GM12872 (cell line): ENCODE results near the gene USP40.

Source experiments
- TF ChIP-seq, protein P1 (sequence below): IDR thresholded peaks from 3 replicates; pipeline ENCODE4 v1.5.1; 2011; ENCODE audit warnings: low read depth, mild to moderate bottlenecking, low read length, moderate library complexity; ENCODE audit not compliant: insufficient read depth

Gene USP40, protein sequence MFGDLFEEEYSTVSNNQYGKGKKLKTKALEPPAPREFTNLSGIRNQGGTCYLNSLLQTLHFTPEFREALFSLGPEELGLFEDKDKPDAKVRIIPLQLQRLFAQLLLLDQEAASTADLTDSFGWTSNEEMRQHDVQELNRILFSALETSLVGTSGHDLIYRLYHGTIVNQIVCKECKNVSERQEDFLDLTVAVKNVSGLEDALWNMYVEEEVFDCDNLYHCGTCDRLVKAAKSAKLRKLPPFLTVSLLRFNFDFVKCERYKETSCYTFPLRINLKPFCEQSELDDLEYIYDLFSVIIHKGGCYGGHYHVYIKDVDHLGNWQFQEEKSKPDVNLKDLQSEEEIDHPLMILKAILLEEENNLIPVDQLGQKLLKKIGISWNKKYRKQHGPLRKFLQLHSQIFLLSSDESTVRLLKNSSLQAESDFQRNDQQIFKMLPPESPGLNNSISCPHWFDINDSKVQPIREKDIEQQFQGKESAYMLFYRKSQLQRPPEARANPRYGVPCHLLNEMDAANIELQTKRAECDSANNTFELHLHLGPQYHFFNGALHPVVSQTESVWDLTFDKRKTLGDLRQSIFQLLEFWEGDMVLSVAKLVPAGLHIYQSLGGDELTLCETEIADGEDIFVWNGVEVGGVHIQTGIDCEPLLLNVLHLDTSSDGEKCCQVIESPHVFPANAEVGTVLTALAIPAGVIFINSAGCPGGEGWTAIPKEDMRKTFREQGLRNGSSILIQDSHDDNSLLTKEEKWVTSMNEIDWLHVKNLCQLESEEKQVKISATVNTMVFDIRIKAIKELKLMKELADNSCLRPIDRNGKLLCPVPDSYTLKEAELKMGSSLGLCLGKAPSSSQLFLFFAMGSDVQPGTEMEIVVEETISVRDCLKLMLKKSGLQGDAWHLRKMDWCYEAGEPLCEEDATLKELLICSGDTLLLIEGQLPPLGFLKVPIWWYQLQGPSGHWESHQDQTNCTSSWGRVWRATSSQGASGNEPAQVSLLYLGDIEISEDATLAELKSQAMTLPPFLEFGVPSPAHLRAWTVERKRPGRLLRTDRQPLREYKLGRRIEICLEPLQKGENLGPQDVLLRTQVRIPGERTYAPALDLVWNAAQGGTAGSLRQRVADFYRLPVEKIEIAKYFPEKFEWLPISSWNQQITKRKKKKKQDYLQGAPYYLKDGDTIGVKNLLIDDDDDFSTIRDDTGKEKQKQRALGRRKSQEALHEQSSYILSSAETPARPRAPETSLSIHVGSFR

DNA sequence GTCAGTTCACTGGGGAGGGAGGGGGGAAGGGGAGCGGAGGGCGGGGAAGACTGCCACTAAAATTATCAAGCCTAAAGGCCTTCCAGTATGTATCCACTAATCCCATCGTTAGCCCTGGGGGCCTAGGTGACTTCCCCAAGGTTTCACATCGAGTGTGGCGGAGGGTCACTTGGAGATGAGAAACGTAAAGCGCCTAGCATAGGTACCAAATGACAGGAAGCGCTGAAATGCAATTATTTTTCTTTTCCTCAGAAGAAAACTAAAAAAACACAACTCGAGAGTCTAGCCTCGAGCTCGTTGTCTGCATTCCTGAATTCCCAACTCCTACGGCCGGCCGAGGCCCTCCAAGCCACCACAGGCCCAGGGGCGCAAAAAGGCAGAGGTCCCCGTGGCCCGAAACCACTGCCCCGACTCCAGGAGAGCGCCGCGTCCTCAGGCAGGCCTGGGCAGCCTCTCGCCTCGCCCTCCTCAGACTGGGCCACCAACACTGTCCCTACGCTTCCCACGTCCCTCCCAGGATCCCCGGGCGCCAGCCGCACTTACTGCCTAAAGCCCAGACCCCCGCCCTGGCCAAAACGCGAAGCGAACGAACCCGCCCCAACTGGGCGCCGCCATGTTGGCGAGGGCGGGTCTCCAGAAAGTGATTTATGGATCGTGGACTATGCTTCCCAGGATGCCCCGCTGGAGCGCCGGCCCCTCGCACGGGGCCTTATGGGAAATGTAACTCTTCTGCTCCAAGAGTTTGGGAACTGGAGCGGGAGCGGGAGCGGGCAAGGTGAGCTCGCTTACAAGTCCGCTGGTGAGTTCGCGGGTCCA is at the start of gene USP40:
TSS of gene USP40 (minus strand) at position 642 of the 816 bp plus-strand sequence. CDS start 1,228 bp downstream, outside the sequence.
- TF ChIP-seq, protein P1, sequence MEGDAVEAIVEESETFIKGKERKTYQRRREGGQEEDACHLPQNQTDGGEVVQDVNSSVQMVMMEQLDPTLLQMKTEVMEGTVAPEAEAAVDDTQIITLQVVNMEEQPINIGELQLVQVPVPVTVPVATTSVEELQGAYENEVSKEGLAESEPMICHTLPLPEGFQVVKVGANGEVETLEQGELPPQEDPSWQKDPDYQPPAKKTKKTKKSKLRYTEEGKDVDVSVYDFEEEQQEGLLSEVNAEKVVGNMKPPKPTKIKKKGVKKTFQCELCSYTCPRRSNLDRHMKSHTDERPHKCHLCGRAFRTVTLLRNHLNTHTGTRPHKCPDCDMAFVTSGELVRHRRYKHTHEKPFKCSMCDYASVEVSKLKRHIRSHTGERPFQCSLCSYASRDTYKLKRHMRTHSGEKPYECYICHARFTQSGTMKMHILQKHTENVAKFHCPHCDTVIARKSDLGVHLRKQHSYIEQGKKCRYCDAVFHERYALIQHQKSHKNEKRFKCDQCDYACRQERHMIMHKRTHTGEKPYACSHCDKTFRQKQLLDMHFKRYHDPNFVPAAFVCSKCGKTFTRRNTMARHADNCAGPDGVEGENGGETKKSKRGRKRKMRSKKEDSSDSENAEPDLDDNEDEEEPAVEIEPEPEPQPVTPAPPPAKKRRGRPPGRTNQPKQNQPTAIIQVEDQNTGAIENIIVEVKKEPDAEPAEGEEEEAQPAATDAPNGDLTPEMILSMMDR, result no peak

DNA sequence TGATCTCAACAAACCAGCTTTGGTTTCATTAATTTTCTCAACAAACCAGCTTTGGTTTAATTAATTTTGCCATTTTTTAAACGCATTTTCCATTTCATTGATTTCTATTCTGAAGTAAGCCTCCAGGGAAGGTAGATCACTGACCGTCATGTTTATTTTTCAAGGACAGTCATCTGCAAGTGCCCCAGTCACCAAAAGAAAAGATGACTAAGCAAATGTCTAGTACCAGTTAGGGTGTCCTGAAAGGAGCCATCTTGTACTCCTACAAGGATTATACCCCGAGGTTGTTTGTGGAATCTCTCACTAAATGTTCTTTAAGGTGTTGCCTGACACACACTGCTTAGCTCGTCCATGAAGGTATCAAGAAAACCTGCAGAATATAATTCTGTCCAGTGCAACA is 44.7 kb upstream of the USP40 start:
- TF ChIP-seq, protein P1, result no peak

DNA sequence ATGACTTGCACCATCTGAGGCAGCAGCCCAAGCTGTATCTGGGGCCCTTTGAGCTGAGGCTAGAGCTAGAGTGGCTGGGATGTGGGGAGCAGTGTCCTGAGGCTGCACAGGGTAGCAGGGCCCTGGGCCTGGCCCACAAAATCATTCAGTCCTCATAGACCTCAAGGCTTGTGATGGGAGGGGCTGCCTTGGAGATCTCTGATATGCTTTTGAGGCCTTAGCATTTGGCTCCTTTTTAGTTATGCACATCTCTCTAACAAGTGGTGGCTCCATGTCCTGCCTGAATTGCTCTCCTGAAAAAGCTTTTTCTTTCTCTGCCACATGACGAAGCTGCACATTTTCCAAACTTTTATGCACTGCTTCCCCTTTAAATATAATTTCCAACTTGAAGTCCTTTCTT is 39.1 kb upstream of the USP40 start:
- TF ChIP-seq, protein P1, result no peak

DNA sequence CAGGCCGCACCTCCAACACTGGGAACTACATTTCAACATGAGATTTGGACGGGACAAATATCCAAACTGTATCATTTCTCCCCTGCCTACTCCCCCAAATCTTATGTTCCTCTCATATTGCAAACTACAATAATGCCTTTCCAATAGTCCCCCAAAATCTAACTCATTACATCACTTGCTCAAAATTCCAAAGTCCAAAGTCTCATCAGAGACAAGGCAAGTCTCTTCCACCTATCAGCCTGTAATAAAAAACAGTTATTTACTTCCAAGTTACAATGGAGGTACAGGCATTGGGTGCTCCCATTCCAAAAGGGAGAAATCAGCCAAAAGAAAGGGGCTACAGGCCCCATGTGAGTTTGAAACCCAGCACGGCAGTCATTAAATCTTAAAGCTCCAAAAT is 38.2 kb upstream of the USP40 start:
- TF ChIP-seq, protein P1, result no peak

DNA sequence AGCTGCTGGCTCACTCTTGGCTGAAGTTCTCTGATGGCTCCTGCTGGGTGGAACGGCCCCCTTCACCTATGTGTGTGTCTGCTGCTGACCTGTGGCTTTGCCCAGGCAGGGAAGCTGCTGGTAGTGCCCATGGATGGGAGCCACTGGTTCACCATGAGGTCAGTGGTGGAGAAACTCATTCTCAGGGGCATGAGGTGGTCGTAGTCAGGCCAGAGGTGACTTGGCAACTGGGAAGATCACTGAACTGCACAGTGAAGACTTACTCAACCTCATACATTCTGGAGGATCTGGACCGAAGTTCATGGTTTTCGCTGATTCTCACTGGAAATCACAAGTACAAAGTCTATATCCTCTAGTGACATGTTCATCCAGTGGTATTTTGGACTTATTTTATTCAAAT is 36.9 kb upstream of the USP40 start:
- TF ChIP-seq, protein P1, result no peak

DNA sequence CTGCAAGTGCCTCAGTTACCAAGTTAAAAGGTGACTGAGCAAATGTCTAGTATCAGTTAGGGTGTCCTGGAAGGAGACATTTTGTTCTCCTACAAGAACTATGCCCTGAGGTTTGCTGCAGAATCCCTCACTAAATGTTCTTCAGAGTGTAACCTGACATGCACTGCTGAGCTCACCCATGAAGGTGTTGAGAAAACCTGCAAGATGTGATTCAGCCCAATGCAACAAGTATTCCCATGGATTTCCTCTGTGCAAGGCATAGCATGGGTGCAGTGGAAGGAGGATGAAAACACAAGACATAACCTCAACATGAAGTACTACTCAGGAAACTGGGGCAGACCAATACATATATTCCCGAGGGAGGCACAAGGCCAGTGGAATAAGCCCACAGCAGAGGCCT is 35.5 kb upstream of the USP40 start:
- TF ChIP-seq, protein P1, result no peak
